ENCODE measurements around the gene ARHGAP35. TPM values are rescaled to one million over a fixed set of nuclear protein-coding genes. Genes with fewer than 3 reads are reported as not detected.

The ARHGAP35 gene
- total RNA-seq, 2 donors from 2014 or later: 59.1 to 76.5 TPM

- TF ChIP-seq CTCF (IDR thresholded peaks at IDR 0.05): no peak
- Histone ChIP-seq H3K36me3 (no peaks in the 10 kb centered on the region), H3K27ac (no peak overlapping the region), H3K27me3 (no peaks in the 10 kb centered on the region), H3K4me1 (no peaks in the 10 kb centered on the region), H3K4me3 (no peak overlapping the region), H3K9me3 (no peaks in the 10 kb centered on the region)
- no peak for DNase-seq (ENCODE audit: low spot score)
These were observed 29.9 kb upstream of the ARHGAP35 start for GRCh38 chr19:46830864-46831263.

- no peaks in the 10 kb centered on the region for H3K27me3 ChIP-seq
- no peaks in the 10 kb centered on the region for H3K9me3 ChIP-seq
- TF ChIP-seq CTCF (IDR thresholded peaks at IDR 0.05): no peak
- no peak overlapping the region for H3K27ac ChIP-seq
- peaks cover 12% of the 10 kb centered on the region for H3K36me3 ChIP-seq
- DNase-seq (ENCODE audit: low spot score): no peak
- no peak overlapping the region for H3K4me3 ChIP-seq
- H3K4me1 ChIP-seq: peaks cover 0 to 10% of the 10 kb centered on the region in 2 donors
These were observed 26.7 kb upstream of the ARHGAP35 start for GRCh38 chr19:46834121-46834520.

- TF ChIP-seq CTCF (IDR thresholded peaks at IDR 0.05): no peak
- no peak for DNase-seq (ENCODE audit: low spot score)
- H3K9me3 ChIP-seq: no peaks in the 10 kb centered on the region
These were observed 25.8 kb upstream of the ARHGAP35 start for GRCh38 chr19:46834984-46835383.

GRCh38 chr19:46838160-46838559 is 22.6 kb upstream of the ARHGAP35 start:
- H3K4me1 ChIP-seq: peaks cover 0 to 34% of the 10 kb centered on the region in 2 donors

More at GRCh38 chr19:46834984-46835383, 25.8 kb upstream of the ARHGAP35 start:
- Histone ChIP-seq H3K36me3 (peaks cover 19% of the 10 kb centered on the region), H3K27ac (no peak overlapping the region), H3K4me3 (no peak overlapping the region), H3K27me3 (no peaks in the 10 kb centered on the region), H3K4me1 (peaks cover 0 to 10% of the 10 kb centered on the region in 2 donors)

GRCh38 chr19:46839752-46840497 is 20.9 kb upstream of the ARHGAP35 start:
- Histone ChIP-seq H3K27me3 (no peaks in the 10 kb centered on the region), H3K36me3 (peaks cover 42% of the 10 kb centered on the region), H3K27ac (peak overlapping the region in 1 of 2 donors; percentile 93), H3K9me3 (no peaks in the 10 kb centered on the region), H3K4me1 (peaks cover 0 to 34% of the 10 kb centered on the region in 2 donors), H3K4me3 (no peak overlapping the region)
- TF ChIP-seq CTCF (IDR thresholded peaks at IDR 0.05): no peak
- no peak for DNase-seq (ENCODE audit: low spot score)

More at GRCh38 chr19:46838160-46838559, 22.6 kb upstream of the ARHGAP35 start:
- Histone ChIP-seq H3K36me3 (peaks cover 27% of the 10 kb centered on the region), H3K4me3 (no peak overlapping the region), H3K27ac (no peak overlapping the region), H3K9me3 (no peaks in the 10 kb centered on the region), H3K27me3 (no peaks in the 10 kb centered on the region)
- no peak for DNase-seq (ENCODE audit: low spot score)
- TF ChIP-seq CTCF (IDR thresholded peaks at IDR 0.05): no peak

Measured in right atrium auricular region (tissue), 2 donors.